ENCODE results near the gene ZNF774. TPM values are rescaled to one million over a fixed set of nuclear protein-coding genes. Genes with fewer than 3 reads are reported as not detected.

The ZNF774 gene
- total and polyA plus RNA-seq, 2 of the 8 experiments (the other 6 are each of a cell fraction or from before 2014, with no cell fraction given): 0.82 to 2.6 TPM

GRCh38 chr15:90349072-90349471 is 3.0 kb upstream of the ZNF774 start:
- TF ChIP-seq TBP (IDR thresholded peaks at IDR 0.05; ENCODE audit: low read depth, low read length): no peak
- TF ChIP-seq JUND (IDR thresholded peaks at IDR 0.05; ENCODE audit: low read length): no peak
- no peak for TF ChIP-seq SIX5 (IDR thresholded peaks at IDR 0.05; ENCODE audit: low read depth, low read length)
- no peak for TF ChIP-seq E2F6 (IDR thresholded peaks at IDR 0.05)
- no peak for TF ChIP-seq EP300 (IDR thresholded peaks at IDR 0.05; ENCODE audit: borderline replicate concordance in 1 of 2, low read depth in 2 of 2, low read length in 2 of 2)
- TF ChIP-seq SP1 (IDR thresholded peaks at IDR 0.05; ENCODE audit: low read depth, low read length): no peak
- TF ChIP-seq SIN3A (conservative IDR thresholded peaks at IDR 0.05 in 1 of 2, IDR thresholded peaks at IDR 0.05 in 1 of 2; ENCODE audit: low read depth in 1 of 2, low read length in 2 of 2): no peak
- TF ChIP-seq BCL11A (IDR thresholded peaks at IDR 0.05; ENCODE audit: low read depth in 2 of 2, low read length in 2 of 2): no peak
- TF ChIP-seq EZH2 (IDR thresholded peaks at IDR 0.05; ENCODE audit: low read depth, low read length, severe bottlenecking): no peak
- TF ChIP-seq RNF2 (IDR thresholded peaks at IDR 0.05; ENCODE audit: borderline replicate concordance, low read depth, low read length, missing control alignments, poor library complexity, severe bottlenecking): no peak
- TF ChIP-seq RFX5 (IDR thresholded peaks at IDR 0.05; ENCODE audit: borderline replicate concordance, low read depth, low read length): no peak
- Histone ChIP-seq H4K8ac (ENCODE audit: extremely low read depth, insufficient read depth, low read length) (no peak overlapping the region), H2BK20ac (ENCODE audit: low read length) (no peak overlapping the region), H3K9me3 (ENCODE audit: insufficient read depth in 2 of 2, low read depth in 1 of 2, low read length in 1 of 2) (no peaks in the 10 kb centered on the region), H3K4me3 (ENCODE audit: extremely low read depth in 1 of 4, insufficient read depth in 2 of 4, low read depth in 3 of 4, low read length in 4 of 4) (no peak overlapping the region), H2BK120ac (replicated peaks; ENCODE audit: low read depth, low read length) (no peak overlapping the region), H2AFZ (ENCODE audit: low read length) (no peak overlapping the region), H2BK5ac (ENCODE audit: low read depth, low read length) (no peak overlapping the region), H3K27me3 (replicated peaks in 1 of 4; ENCODE audit: control insufficient read depth in 3 of 4, extremely low read depth in 1 of 4, insufficient read depth in 3 of 4, low read length in 3 of 4) (no peaks in the 10 kb centered on the region), H3K36me3 (ENCODE audit: control insufficient read depth in 2 of 4, insufficient read depth in 4 of 4, low read length in 3 of 4) (no peaks in the 10 kb centered on the region), H3K23ac (ENCODE audit: insufficient read length) (no peak overlapping the region), H4K5ac (ENCODE audit: insufficient read length, low read depth, low read length) (no peak overlapping the region), H3K4me2 (ENCODE audit: insufficient read depth in 1 of 2, low read depth in 2 of 2, low read length in 2 of 2) (no peak overlapping the region), H3K14ac (ENCODE audit: insufficient read length) (no peak overlapping the region), H3K4me1 (replicated peaks in 1 of 4; ENCODE audit: control insufficient read depth in 3 of 4, insufficient read depth in 4 of 4, low read length in 3 of 4) (no peaks in the 10 kb centered on the region; a peak in 1 of 7 replicates), H3K4ac (replicated peaks; ENCODE audit: insufficient read length, low read depth, low read length) (no peak overlapping the region), H3K56ac (replicated peaks; ENCODE audit: insufficient read length, low read depth, low read length) (no peak overlapping the region), H2BK12ac (ENCODE audit: low read depth, low read length) (no peak overlapping the region), H4K91ac (replicated peaks; ENCODE audit: insufficient read length, low read length) (no peak overlapping the region), H3K27ac (ENCODE audit: low read depth, low read length) (no peak overlapping the region), H3K23me2 (ENCODE audit: low read depth, low read length) (peaks cover 8% of the 10 kb centered on the region; the same call in 1 of the 2 replicates), H3K18ac (ENCODE audit: extremely low read depth, low read length) (no peak overlapping the region), H3K79me2 (ENCODE audit: control insufficient read depth in 1 of 2, insufficient read depth in 2 of 2, low read length in 2 of 2) (no peaks in the 10 kb centered on the region), H4K20me1 (replicated peaks in 1 of 2; ENCODE audit: control insufficient read depth in 1 of 2, insufficient read depth in 2 of 2, low read length in 2 of 2) (no peaks in the 10 kb centered on the region), H3K9ac (replicated peaks in 1 of 4; ENCODE audit: extremely low read depth in 1 of 4, low read depth in 3 of 4, low read length in 3 of 4) (no peak overlapping the region; a peak in 1 of 7 replicates), H2BK15ac (ENCODE audit: low read length) (no peak overlapping the region), H3K79me1 (ENCODE audit: low read depth, low read length) (no peaks in the 10 kb centered on the region), H2AK5ac (ENCODE audit: low read depth, low read length) (no peak overlapping the region)
- ChIA-PET POLR2A (ENCODE audit: partially characterized antibody) (interaction anchor here (1.5 kb wide), 1 partner anchor 77 kb away, joined by 3 read pairs; no protein-coding TSS in a partner anchor), CTCF (ENCODE audit: partially characterized antibody) (interaction anchor here (0.6 to 1.7 kb wide), 4 partner anchors 13 to 114 kb away, joined by 3 to 6 read pairs (median 4); no protein-coding TSS in a partner anchor)
- no peak for DNase-seq (ENCODE audit: low read depth in 1 of 2, low spot score in 2 of 2)
- FAIRE-seq: no peak
- 96% methylated on average over 21 of the region's 21 CpGs; no CpG with 5 or more reads in 1 of the 2 experiments for WGBS, 2 experiments (ENCODE audit: extremely low coverage in 1 of 2, insufficient coverage in 1 of 2, insufficient read length in 1 of 2, insufficient replicate concordance in 2 of 2, low coverage in 1 of 2, low lambda C conversion rate in 2 of 2, missing lambda C conversion rate in 1 of 2)

Measured in H1 (cell line).